Esophagus squamous epithelium (tissue), 5 donors: Measurements from ENCODE around the gene SSX2IP. TPM values are rescaled to one million over a fixed set of nuclear protein-coding genes. Genes with fewer than 3 reads are reported as not detected.
"Not testable (repeated sequence)": the region's sequence is repeated elsewhere in the genome, so short reads cannot be mapped to it uniquely, and the experiment has no call there.

Source experiments
- DNase-seq: peaks from one replicate; lab custom pipeline; 2025; lab: John Stamatoyannopoulos, UW
- H3K27ac ChIP-seq, 4 donors: fragments of 200-600 bp; sonication (generic); one replicate each; pipeline ENCODE4 v1.5.1; 2016 to 2019; ENCODE audit warnings: mild to moderate bottlenecking in 1 of 4
- H3K27me3 ChIP-seq, 4 donors: fragments of 200-600 bp; sonication (generic); 1 replicate in 3 of 4; 2 replicates in 1 of 4; pipeline versions ENCODE4 v1.5.1 to v1.6.0; 2017 to 2021; ENCODE audit warnings: antibody characterized with exemption in 1 of 4
- H3K36me3 ChIP-seq, 3 donors: fragments of 200-600 bp; sonication (generic); one replicate each; pipeline ENCODE4 v1.5.1; 2016 to 2019
- H3K4me1 ChIP-seq, 3 donors: fragments of 200-600 bp; sonication (generic); one replicate each; pipeline ENCODE4 v1.5.1; 2017 to 2019
- H3K4me3 ChIP-seq, 4 donors: fragments of 200-600 bp; sonication (generic); 1 replicate in 3 of 4; 2 replicates in 1 of 4; pipeline ENCODE4 v1.5.1; 2016 to 2019; ENCODE audit warnings: mild to moderate bottlenecking in 2 of 4, moderate library complexity in 1 of 4
- H3K9me3 ChIP-seq, 3 donors: fragments of 200-600 bp; sonication (generic); one replicate each; pipeline ENCODE4 v1.5.1; 2016 to 2019
- POLR2A ChIP-seq, 4 donors: fragments of 450-650 bp; IDR thresholded peaks; one replicate each; pipeline ENCODE4 v1.6.1; 2017; ENCODE audit warnings: antibody characterized with exemption in 4 of 4, mild to moderate bottlenecking in 4 of 4, moderate library complexity in 3 of 4
- WGBS, 2 donors: methylation state at CpG; one replicate each; pipeline ENCODE4 v1.1.5; 2018; 5-methylcytosine and 5-hydroxymethylcytosine counted together
- intact Hi-C: fragments of 100-400 bp; cut with DNase I; formaldehyde crosslinking; loops from one replicate; pipeline ENCODE4 v1.15.0; 2022
- total RNA-seq, 4 donors: library from RNA; depleted of rRNA; stranded (reverse); fragments of >200 nt; gene quantifications; one replicate each; pipeline ENCODE4 v1.1.0, GENCODE V29; 2016
- TF ChIP-seq, protein P1 (sequence below), 6 experiments: fragments of 450-650 bp in 4 of 6; fragments of 200-600 bp in 2 of 6; sonication (generic) in 2 of 6; IDR thresholded peaks; one replicate each; pipeline ENCODE4 v1.5.1; 2016 to 2019; ENCODE audit warnings: antibody characterized with exemption in 6 of 6, mild to moderate bottlenecking in 4 of 6, moderate library complexity in 4 of 6
- donor health status: DM: yes; HTN: yes; CAD: no.

The SSX2IP gene
- total RNA-seq, 4 donors from 2014 or later = 6.5 to 13.4 (median 8.6) TPM

DNA sequence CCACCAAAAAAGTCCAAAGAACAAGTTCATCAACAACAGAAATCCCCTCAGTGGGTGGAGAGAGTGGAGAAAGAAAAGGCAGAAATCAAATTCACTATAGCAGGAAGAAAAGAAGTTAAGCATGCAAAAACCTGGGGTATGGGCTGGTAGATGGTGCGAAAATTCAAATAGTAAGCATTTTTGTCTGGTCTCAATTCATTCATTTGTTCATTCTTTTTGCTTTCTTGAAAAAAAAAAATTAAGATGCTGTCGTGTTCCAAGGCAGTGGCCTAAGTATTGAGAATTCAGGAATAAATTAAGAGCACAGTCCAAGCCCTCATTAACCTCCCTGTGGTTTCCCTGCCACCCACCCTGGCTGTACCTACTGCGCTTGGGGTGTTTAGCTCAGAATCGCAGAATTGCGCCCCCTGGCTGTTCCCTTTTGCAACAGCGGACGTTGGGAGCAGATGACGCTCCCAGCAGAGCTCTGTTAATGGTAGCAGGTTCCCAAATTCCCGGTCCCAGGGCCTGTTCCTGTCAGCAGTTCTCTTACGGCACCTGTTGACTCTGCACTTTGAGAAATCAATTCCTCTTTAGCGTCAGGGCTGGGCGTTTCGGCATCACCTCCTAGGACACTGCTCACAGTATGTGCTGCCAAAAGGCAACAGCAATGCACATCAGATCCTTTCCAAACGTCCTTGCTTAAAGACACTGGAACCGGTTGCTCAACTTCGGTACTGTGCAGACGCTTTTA lies 34.0 kb upstream of the SSX2IP start:
- intact Hi-C loops = no loop called here
- DNase-seq = no peak
- Histone ChIP-seq H3K36me3 (no peaks in the 10 kb centered on the region), H3K9me3 (no peaks in the 10 kb centered on the region), H3K27ac (no peak overlapping the region), H3K4me1 (peaks cover 0 to 17% (median 3%) of the 10 kb centered on the region in 3 donors), H3K27me3 (no peaks in the 10 kb centered on the region), H3K4me3 (no peak overlapping the region)
- 74 to 78% methylated on average over 16 to 17 of the region's 17 CpGs for WGBS, 2 donors
- TF ChIP-seq, protein P1, sequence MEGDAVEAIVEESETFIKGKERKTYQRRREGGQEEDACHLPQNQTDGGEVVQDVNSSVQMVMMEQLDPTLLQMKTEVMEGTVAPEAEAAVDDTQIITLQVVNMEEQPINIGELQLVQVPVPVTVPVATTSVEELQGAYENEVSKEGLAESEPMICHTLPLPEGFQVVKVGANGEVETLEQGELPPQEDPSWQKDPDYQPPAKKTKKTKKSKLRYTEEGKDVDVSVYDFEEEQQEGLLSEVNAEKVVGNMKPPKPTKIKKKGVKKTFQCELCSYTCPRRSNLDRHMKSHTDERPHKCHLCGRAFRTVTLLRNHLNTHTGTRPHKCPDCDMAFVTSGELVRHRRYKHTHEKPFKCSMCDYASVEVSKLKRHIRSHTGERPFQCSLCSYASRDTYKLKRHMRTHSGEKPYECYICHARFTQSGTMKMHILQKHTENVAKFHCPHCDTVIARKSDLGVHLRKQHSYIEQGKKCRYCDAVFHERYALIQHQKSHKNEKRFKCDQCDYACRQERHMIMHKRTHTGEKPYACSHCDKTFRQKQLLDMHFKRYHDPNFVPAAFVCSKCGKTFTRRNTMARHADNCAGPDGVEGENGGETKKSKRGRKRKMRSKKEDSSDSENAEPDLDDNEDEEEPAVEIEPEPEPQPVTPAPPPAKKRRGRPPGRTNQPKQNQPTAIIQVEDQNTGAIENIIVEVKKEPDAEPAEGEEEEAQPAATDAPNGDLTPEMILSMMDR (IDR thresholded peaks at IDR 0.05) = peak in 3 of 6 experiments; percentile 10 to 25 (median 13)
- TF ChIP-seq POLR2A (IDR thresholded peaks at IDR 0.05) = no peak

DNA sequence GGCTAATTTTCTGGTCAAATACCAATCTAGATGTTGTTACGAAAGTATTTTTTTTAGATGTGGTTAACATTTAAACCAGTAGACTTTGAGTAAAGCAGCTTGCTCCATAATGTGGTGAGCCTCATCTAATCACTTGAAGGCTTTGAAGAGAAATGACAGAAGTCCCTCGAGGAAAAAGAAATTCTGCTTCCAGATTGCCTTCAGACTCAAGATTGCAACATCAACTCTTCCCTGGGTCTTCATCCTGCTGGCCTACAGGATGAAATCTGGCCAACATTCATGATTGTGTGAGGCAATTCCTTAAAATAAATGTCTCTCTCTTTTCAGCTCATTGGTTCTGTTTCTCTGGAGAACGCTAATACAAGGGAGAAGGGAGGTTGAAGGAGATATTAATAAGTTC lies 32.5 kb upstream of the SSX2IP start:
- 72 to 80% methylated on average over 3 of the region's 3 CpGs for WGBS, 2 donors
- intact Hi-C loops = no loop called here

DNA sequence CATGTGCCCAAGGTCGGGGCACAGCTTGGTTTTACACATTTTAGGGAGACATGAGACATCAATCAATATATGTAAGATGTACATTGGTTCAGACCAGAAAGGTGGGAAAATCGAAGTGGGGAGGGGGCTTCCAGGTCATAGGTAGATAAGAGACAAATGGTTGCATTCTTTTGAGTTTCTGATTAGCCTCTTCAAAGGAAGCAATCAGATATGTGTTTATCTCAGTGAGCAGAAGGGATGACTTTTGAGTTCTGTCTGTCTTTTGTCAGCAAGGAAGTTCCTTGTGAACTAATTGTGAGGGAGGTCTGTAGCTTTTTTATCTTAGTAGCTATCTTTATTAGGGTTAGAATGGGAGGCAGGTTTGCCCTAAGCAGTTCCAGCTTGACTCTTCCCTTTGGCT lies 31.6 kb upstream of the SSX2IP start:
- intact Hi-C loops = not testable (repeated sequence)

More for the DNA sequence above, 32.5 kb upstream of the SSX2IP start:
- Histone ChIP-seq H3K9me3 (no peaks in the 10 kb centered on the region), H3K27ac (no peak overlapping the region), H3K36me3 (no peaks in the 10 kb centered on the region), H3K4me3 (no peak overlapping the region), H3K4me1 (peaks cover 0 to 17% (median 3%) of the 10 kb centered on the region in 3 donors), H3K27me3 (no peaks in the 10 kb centered on the region)
- no peak for TF ChIP-seq POLR2A (IDR thresholded peaks at IDR 0.05)
- TF ChIP-seq, protein P1 (IDR thresholded peaks at IDR 0.05) = no peak
- DNase-seq = no peak

DNA sequence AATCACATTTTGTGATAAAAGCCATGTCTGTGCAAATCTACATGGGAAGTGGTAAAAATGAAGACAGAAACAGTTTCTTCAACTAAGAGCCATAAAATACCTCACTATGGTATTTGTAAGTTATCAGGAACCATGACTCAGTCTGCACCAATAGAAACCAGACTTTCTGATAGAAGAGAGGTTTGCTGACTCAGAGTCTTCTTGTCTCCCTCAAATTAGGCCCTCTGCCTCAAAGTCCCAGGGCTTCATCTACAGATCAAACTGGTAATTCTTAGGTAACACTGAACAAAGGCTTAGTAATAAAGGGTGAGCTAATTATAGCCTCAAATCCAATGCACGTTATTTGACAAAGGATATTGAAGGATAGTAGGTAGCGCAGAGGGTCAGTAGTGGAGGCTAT lies 30.9 kb upstream of the SSX2IP start:
- intact Hi-C loops = no loop called here
- DNase-seq = no peak
- Histone ChIP-seq H3K4me1 (peaks cover 0 to 10% (median 3%) of the 10 kb centered on the region in 3 donors), H3K27me3 (no peaks in the 10 kb centered on the region), H3K4me3 (no peak overlapping the region), H3K9me3 (no peaks in the 10 kb centered on the region), H3K27ac (no peak overlapping the region), H3K36me3 (no peaks in the 10 kb centered on the region)
- 79 to 84% methylated on average over 2 of the region's 2 CpGs for WGBS, 2 donors
- TF ChIP-seq, protein P1 (IDR thresholded peaks at IDR 0.05) = no peak
- TF ChIP-seq POLR2A (IDR thresholded peaks at IDR 0.05) = no peak

More for the DNA sequence above, 31.6 kb upstream of the SSX2IP start:
- H3K36me3 ChIP-seq, H3K4me3 ChIP-seq, DNase-seq, H3K27ac ChIP-seq, H3K9me3 ChIP-seq, H3K27me3 ChIP-seq: not testable (repeated sequence)
- H3K4me1 ChIP-seq = peaks cover 0 to 17% (median 3%) of the 10 kb centered on the region in 3 donors
- WGBS, 2 donors = 54 to 62% methylated on average over 2 of the region's 2 CpGs

DNA sequence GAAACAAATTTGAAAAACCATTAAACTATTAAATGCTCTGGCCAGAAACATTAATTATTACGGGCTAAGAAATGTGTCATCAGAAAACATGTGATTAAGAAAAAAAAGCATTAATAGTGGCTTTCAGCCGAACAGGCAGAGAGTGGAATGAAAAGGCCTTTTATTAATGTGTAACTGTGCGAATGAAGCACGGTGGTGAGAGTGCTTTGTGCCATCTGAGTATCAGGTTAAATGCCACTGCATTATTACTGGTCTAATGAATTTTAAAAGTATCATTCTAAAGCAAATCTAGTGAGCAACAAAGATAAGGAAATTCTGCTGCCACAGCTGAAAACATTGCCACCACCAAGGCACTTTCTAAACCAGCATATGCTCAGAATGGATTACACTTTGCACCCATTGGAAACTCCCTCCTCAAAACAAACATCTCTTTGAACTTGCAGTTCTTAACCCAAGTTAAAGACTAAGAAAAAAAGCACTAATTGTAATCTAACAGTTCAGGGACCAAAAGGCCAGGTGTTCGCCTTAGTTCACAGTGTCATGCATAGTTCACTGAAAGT lies 30.0 kb upstream of the SSX2IP start:
- Histone ChIP-seq H3K36me3 (no peaks in the 10 kb centered on the region), H3K4me3 (no peak overlapping the region), H3K9me3 (no peaks in the 10 kb centered on the region), H3K27ac (peak overlapping the region in 1 of 4 donors; percentile 43), H3K27me3 (no peaks in the 10 kb centered on the region), H3K4me1 (peaks cover 0 to 9% (median 3%) of the 10 kb centered on the region in 3 donors)
- DNase-seq = no peak
- intact Hi-C loops = no loop called here
- no peak for TF ChIP-seq POLR2A (IDR thresholded peaks at IDR 0.05)
- TF ChIP-seq, protein P1 (IDR thresholded peaks at IDR 0.05) = no peak
- WGBS, 2 donors = 46 to 56% methylated on average over 5 of the region's 5 CpGs
